A549 (cell line): ENCODE data around the gene GLIS1. TPM values are rescaled to one million over a fixed set of nuclear protein-coding genes. Genes with fewer than 3 reads are reported as not detected.

Experiments used
- ATAC-seq, 2 experiments: fragments of 200-7000 bp in 1 of 2; fragments of >200 bp in 1 of 2; cut with Nextera tagmentation in 1 of 2; cut with Tn5 transposase in 1 of 2; 3 replicates each; pipeline versions ENCODE4 v1.8.0 to v1.9.1; 2018 to 2020; ENCODE audit warnings: mild to moderate bottlenecking in 1 of 2, moderate library complexity in 1 of 2
- CTCF ChIA-PET: fragments of 300-600 bp; sonication (Branson Sonifier 250); formaldehyde crosslinking; extraction: SDS; loops from one replicate; lab custom pipeline; 2021; ENCODE audit warnings: antibody characterized with exemption, inconsistent platforms; lab: Yijun Ruan, JAX
- POLR2A ChIA-PET: fragments of 350-600 bp; formaldehyde crosslinking; extraction: SDS; loops from one replicate; lab custom pipeline; 2021; ENCODE audit warnings: antibody characterized with exemption, inconsistent platforms; lab: Yijun Ruan, JAX
- DNase-seq, 2 experiments: peaks; one replicate each; pipeline versions ENCODE4 v3.0.0 to v3.0.0-alpha.2; 2011 to 2016; ENCODE audit warnings: low read depth in 1 of 2, low spot score in 1 of 2
- FAIRE-seq: peaks from 2 replicates; lab custom pipeline; 2011; peaks lifted over from hg19 to GRCh38; lab: Jason Lieb, UNC
- H3K27ac ChIP-seq, 2 experiments: fragments of >200 bp; sonication (Bioruptor Twin); formaldehyde crosslinking; 3 replicates each; pipeline ENCODE4 v1.5.1; 2016 to 2017
- H3K4me1 ChIP-seq: fragments of >200 bp; sonication (Bioruptor Twin); formaldehyde crosslinking; 3 replicates; pipeline ENCODE4 v1.6.1; 2016
- H3K4me2 ChIP-seq: fragments of >200 bp; sonication (Bioruptor Twin); formaldehyde crosslinking; 3 replicates; pipeline ENCODE4 v1.6.1; 2016
- H3K4me3 ChIP-seq: fragments of >200 bp; sonication (Bioruptor Twin); formaldehyde crosslinking; 3 replicates; pipeline ENCODE4 v1.5.1; 2016
- H3K9me3 ChIP-seq: fragments of >200 bp; sonication (Bioruptor Twin); formaldehyde crosslinking; 3 replicates; pipeline ENCODE4 v1.6.1; 2016
- BHLHE40 ChIP-seq: IDR thresholded peaks from 2 replicates; pipeline ENCODE4 v1.6.1; 2012; ENCODE audit warnings: low read depth, low read length, inconsistent platforms
- CEBPB ChIP-seq, 2 experiments: fragments of >200 bp in 1 of 2; sonication (Bioruptor Twin) in 1 of 2; formaldehyde crosslinking in 1 of 2; IDR thresholded peaks; 2 replicates each; pipeline ENCODE4 v1.6.1; 2012 to 2016
- CHD4 ChIP-seq: fragments of 200-600 bp; sonication (generic); IDR thresholded peaks from 2 replicates; pipeline ENCODE4 v1.6.1; 2016; ENCODE audit warnings: antibody characterized with exemption, mild to moderate bottlenecking, borderline replicate concordance
- CTCF ChIP-seq: fragments of >200 bp; sonication (Bioruptor Twin); formaldehyde crosslinking; IDR thresholded peaks from 3 replicates; pipeline ENCODE4 v1.5.1; 2016
- E2F6 ChIP-seq: IDR thresholded peaks from 2 replicates; pipeline ENCODE4 v1.6.1; 2012; ENCODE audit warnings: low read depth, borderline replicate concordance
- EHF ChIP-seq: fragments of 250-450 bp; sonication (Bioruptor Pico); IDR thresholded peaks from 2 replicates; pipeline ENCODE4 v1.5.0; 2020; ENCODE audit warnings: mild to moderate bottlenecking
- EP300 ChIP-seq, 2 experiments: fragments of >200 bp; sonication (Bioruptor Twin); formaldehyde crosslinking; IDR thresholded peaks; 2 replicates in 1 of 2; 3 replicates in 1 of 2; pipeline ENCODE4 v1.6.1; 2016 to 2017
- FOSL2 ChIP-seq, 2 experiments: fragments of 450-650 bp in 1 of 2; fragments of >200 bp in 1 of 2; sonication (Bioruptor Twin) in 1 of 2; formaldehyde crosslinking; IDR thresholded peaks; 2 replicates each; pipeline versions ENCODE4 v1.5.0 to v1.6.1; 2016 to 2020; ENCODE audit warnings: mild to moderate bottlenecking in 1 of 2, moderate library complexity in 1 of 2
- FOXS1 ChIP-seq: fragments of 250-450 bp; sonication (Bioruptor Pico); IDR thresholded peaks from 2 replicates; pipeline ENCODE4 v1.5.0; 2020; ENCODE audit warnings: mild to moderate bottlenecking, moderate library complexity
- HES2 ChIP-seq: fragments of >200 bp; sonication (Bioruptor Twin); formaldehyde crosslinking; IDR thresholded peaks from 2 replicates; pipeline ENCODE4 v1.6.1; 2016
- HOXB13 ChIP-seq: fragments of 250-450 bp; sonication (Bioruptor Pico); IDR thresholded peaks from 2 replicates; pipeline ENCODE4 v1.5.0; 2020; ENCODE audit warnings: low read depth, mild to moderate bottlenecking, moderate library complexity
- HOXB5 ChIP-seq: fragments of 250-450 bp; sonication (Bioruptor Pico); IDR thresholded peaks from 2 replicates; pipeline ENCODE4 v1.5.0; 2020; ENCODE audit warnings: mild to moderate bottlenecking, moderate library complexity
- MAZ ChIP-seq: fragments of 150-350 bp; IDR thresholded peaks from 2 replicates; pipeline ENCODE4 v1.6.1; 2014; ENCODE audit warnings: antibody characterized with exemption, low read depth, low read length, borderline replicate concordance
- MYC ChIP-seq: IDR thresholded peaks from 2 replicates; pipeline ENCODE4 v1.6.1; 2012; ENCODE audit warnings: mild to moderate bottlenecking, inconsistent platforms, low read length, improper control_type of control experiment, borderline replicate concordance
- NPAS2 ChIP-seq: fragments of 250-450 bp; sonication (Bioruptor Pico); IDR thresholded peaks from 2 replicates; pipeline ENCODE4 v1.8.0; 2022; ENCODE audit warnings: mild to moderate bottlenecking, moderate library complexity, borderline replicate concordance
- NR3C1 ChIP-seq: fragments of >200 bp; sonication (Bioruptor Twin); formaldehyde crosslinking; IDR thresholded peaks from 3 replicates; pipeline ENCODE4 v1.6.1; 2017
- POLR2AphosphoS2 ChIP-seq: conservative IDR thresholded peaks from 2 replicates; pipeline ENCODE4 v1.6.1; 2012; ENCODE audit warnings: low read length, improper control_type of control experiment, inconsistent platforms
- RAD21 ChIP-seq, 2 experiments: fragments of >200 bp in 1 of 2; sonication (Bioruptor Twin) in 1 of 2; formaldehyde crosslinking in 1 of 2; IDR thresholded peaks in 1 of 2; conservative IDR thresholded peaks in 1 of 2; 2 replicates in 1 of 2; 3 replicates in 1 of 2; pipeline ENCODE4 v1.6.1; 2012 to 2018; ENCODE audit warnings: inconsistent platforms in 1 of 2
- RCOR1 ChIP-seq: fragments of 150-350 bp; IDR thresholded peaks from 2 replicates; pipeline ENCODE4 v1.6.1; 2014; ENCODE audit warnings: antibody characterized with exemption, low read length, low read depth
- RFX5 ChIP-seq: fragments of 450-650 bp; IDR thresholded peaks from 2 replicates; pipeline ENCODE4 v1.7.1; 2014; ENCODE audit warnings: antibody characterized with exemption, mild to moderate bottlenecking, moderate library complexity
- SMC3 ChIP-seq: fragments of >200 bp; sonication (Bioruptor Twin); formaldehyde crosslinking; IDR thresholded peaks from 3 replicates; pipeline ENCODE4 v1.6.1; 2018; ENCODE audit warnings: inconsistent platforms
- SREBF2 ChIP-seq: fragments of 450-650 bp; IDR thresholded peaks from 2 replicates; pipeline ENCODE4 v1.6.1; 2014; ENCODE audit warnings: mild to moderate bottlenecking, moderate library complexity
- ZSCAN20 ChIP-seq: fragments of 250-450 bp; sonication (Bioruptor Pico); IDR thresholded peaks from 2 replicates; pipeline ENCODE4 v1.8.0; 2022; ENCODE audit warnings: mild to moderate bottlenecking, moderate library complexity
- WGBS: methylation state at CpG from one replicate; pipeline ENCODE4 v1.1.6; 2017; ENCODE audit errors: missing lambda C conversion rate; 5-methylcytosine and 5-hydroxymethylcytosine counted together
- polyA plus RNA-seq, 4 experiments: library from polyadenylated mRNA; depleted of rRNA in 3 of 4; stranded (reverse); fragments of >200 nt; fragmentation: RNase III in 1 of 4; extraction: RNeasy Plus Mini Kit Qiagen cat#74134 plus additional on column Dnase treatment in 1 of 4; gene quantifications; 2 replicates in 3 of 4; 3 replicates in 1 of 4; pipeline ENCODE4 v1.2.3, GENCODE V29; 2011 to 2017
- TF ChIP-seq, protein P1 (sequence below): fragments of >200 bp; sonication (Bioruptor Twin); formaldehyde crosslinking; IDR thresholded peaks from 3 replicates; pipeline ENCODE4 v1.6.1; 2016

The GLIS1 gene
- polyA plus RNA-seq, 2 of the 4 experiments (the other 2 are of a cell fraction), result 0.04 TPM; not detected in 1

- CTCF ChIA-PET, result interaction anchor here (0.8 to 0.9 kb wide), 2 partner anchors 147 to 203 kb away, joined by 3 read pairs; no protein-coding TSS in a partner anchor
- FAIRE-seq (no peak), ATAC-seq (no peak)
- H3K4me1 ChIP-seq, result no peaks in the 10 kb centered on the region
- no peak overlapping the region for H3K4me2 ChIP-seq
- no peak overlapping the region for H3K4me3 ChIP-seq
- H3K9me3 ChIP-seq, result no peaks in the 10 kb centered on the region
- no peak for TF ChIP-seq NPAS2
- no peak for TF ChIP-seq RFX5
- TF ChIP-seq EP300 (IDR thresholded peaks at IDR 0.05), result no peak
- no peak for TF ChIP-seq HOXB13 (CRISPR knock-in tag)
- no peak for TF ChIP-seq FOXS1 (CRISPR knock-in tag)
- TF ChIP-seq POLR2AphosphoS2, result no peak
- TF ChIP-seq HOXB5 (CRISPR knock-in tag), result no peak
- no peak for TF ChIP-seq ZSCAN20 (CRISPR knock-in tag)
- no peak for TF ChIP-seq BHLHE40
- TF ChIP-seq MYC, result no peak
- no peak for TF ChIP-seq SREBF2
- no peak for TF ChIP-seq E2F6
- TF ChIP-seq CTCF, result no peak
- no peak for TF ChIP-seq FOSL2 (IDR thresholded peaks at IDR 0.05)
- TF ChIP-seq FOSL2 (CRISPR knock-in tag; IDR thresholded peaks at IDR 0.05), result no peak
- TF ChIP-seq SMC3, result no peak
- TF ChIP-seq RCOR1, result no peak
- no peak for TF ChIP-seq MAZ
- no peak for TF ChIP-seq CEBPB (IDR thresholded peaks at IDR 0.05)
- TF ChIP-seq, all 56 proteins: peak for 0
- WGBS, result 75% methylated on average over 13 of the region's 14 CpGs
- DNase-seq, result no peak
- POLR2A ChIA-PET, result no interaction called here
- no peak overlapping the region for H3K27ac ChIP-seq
Observed at GRCh38 chr1:53687426-53687825, 51.5 kb downstream of the GLIS1 start.

GRCh38 chr1:53686965-53687267 lies 52.0 kb downstream of the GLIS1 start:
- CTCF ChIA-PET, result interaction anchor here (0.8 to 2.2 kb wide), 4 partner anchors 8 to 202 kb away, joined by 3 to 5 read pairs (median 3); no protein-coding TSS in a partner anchor

More at GRCh38 chr1:53686965-53687267, 52.0 kb downstream of the GLIS1 start:
- H3K4me3 ChIP-seq, result no peak overlapping the region
- no peak for ATAC-seq
- H3K4me1 ChIP-seq, result no peaks in the 10 kb centered on the region
- TF ChIP-seq RAD21 (conservative IDR thresholded peaks at IDR 0.05 in 1 of 2, IDR thresholded peaks at IDR 0.05 in 1 of 2) (no peak), EHF (CRISPR knock-in tag) (no peak), HES2 (no peak), SMC3 (no peak), FOXS1 (CRISPR knock-in tag) (no peak), RFX5 (no peak), FOSL2 (IDR thresholded peaks at IDR 0.05) (no peak), FOSL2 (CRISPR knock-in tag; IDR thresholded peaks at IDR 0.05) (no peak), CHD4 (no peak), POLR2AphosphoS2 (no peak), NR3C1 (no peak), NPAS2 (no peak), HOXB5 (CRISPR knock-in tag) (no peak)
- TF ChIP-seq, protein P1, sequence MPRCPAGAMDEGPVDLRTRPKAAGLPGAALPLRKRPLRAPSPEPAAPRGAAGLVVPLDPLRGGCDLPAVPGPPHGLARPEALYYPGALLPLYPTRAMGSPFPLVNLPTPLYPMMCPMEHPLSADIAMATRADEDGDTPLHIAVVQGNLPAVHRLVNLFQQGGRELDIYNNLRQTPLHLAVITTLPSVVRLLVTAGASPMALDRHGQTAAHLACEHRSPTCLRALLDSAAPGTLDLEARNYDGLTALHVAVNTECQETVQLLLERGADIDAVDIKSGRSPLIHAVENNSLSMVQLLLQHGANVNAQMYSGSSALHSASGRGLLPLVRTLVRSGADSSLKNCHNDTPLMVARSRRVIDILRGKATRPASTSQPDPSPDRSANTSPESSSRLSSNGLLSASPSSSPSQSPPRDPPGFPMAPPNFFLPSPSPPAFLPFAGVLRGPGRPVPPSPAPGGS, result no peak
- no peak overlapping the region for H3K4me2 ChIP-seq
- no peak for DNase-seq
- WGBS, result 81% methylated on average over 7 of the region's 7 CpGs
- FAIRE-seq, result no peak
- H3K27ac ChIP-seq, result no peak overlapping the region
- H3K9me3 ChIP-seq, result no peaks in the 10 kb centered on the region
- POLR2A ChIA-PET, result no interaction called here
